Liver (tissue), 3 donors: Measurements from ENCODE around the gene TMEM163.

Experiments used
- GABPA ChIP-seq, 2 donors: IDR thresholded peaks in 1 of 2; conservative IDR thresholded peaks in 1 of 2; 2 replicates each; pipeline ENCODE4 v1.6.1; 2016; ENCODE audit warnings: antibody characterized with exemption in 2 of 2, mild to moderate bottlenecking in 1 of 2, moderate library complexity in 1 of 2
- JUND ChIP-seq, 2 donors: IDR thresholded peaks; 2 replicates each; pipeline ENCODE4 v1.6.1; 2016; ENCODE audit warnings: antibody characterized with exemption in 2 of 2
- RXRA ChIP-seq, 2 donors: IDR thresholded peaks; 2 replicates each; pipeline ENCODE4 v1.6.1; 2017 to 2018; ENCODE audit warnings: antibody characterized with exemption in 2 of 2, mild to moderate bottlenecking in 1 of 2
- TF ChIP-seq, protein P1 (sequence below): fragments of 150-350 bp; IDR thresholded peaks from 2 replicates; pipeline ENCODE4 v1.5.1; 2017; ENCODE audit warnings: improper control_type of control experiment, low read depth, low read length; ENCODE audit not compliant: missing input control
- TF ChIP-seq, protein P2 (sequence below): IDR thresholded peaks from 2 replicates; pipeline ENCODE4 v1.6.1; 2016; ENCODE audit warnings: antibody characterized with exemption
- TF ChIP-seq, protein P3 (sequence below): IDR thresholded peaks from 2 replicates; pipeline ENCODE4 v1.6.1; 2016; ENCODE audit warnings: antibody characterized with exemption, mild to moderate bottlenecking
- donor health status: healthy.
- donor health status: healthy.

DNA sequence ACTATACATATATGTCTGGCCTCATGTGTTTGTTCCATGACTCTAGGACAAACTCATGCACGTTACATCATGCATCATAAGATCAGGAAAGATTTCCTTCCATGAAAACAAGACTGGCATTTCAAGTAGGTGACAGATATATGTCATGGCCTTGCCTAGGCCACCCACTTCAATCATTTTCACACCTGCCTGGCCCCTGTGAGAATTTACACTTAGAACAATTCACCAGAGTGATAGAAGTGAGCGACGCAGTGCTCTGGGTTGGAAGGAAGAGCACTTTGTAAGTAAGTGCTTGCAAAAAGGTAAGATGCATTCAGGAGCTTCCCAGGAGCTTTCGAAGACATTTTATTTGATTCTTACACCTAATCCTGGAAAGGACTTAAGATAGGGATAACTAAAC, 39.5 kb downstream of the TMEM163 start:
- TF ChIP-seq, protein P1, sequence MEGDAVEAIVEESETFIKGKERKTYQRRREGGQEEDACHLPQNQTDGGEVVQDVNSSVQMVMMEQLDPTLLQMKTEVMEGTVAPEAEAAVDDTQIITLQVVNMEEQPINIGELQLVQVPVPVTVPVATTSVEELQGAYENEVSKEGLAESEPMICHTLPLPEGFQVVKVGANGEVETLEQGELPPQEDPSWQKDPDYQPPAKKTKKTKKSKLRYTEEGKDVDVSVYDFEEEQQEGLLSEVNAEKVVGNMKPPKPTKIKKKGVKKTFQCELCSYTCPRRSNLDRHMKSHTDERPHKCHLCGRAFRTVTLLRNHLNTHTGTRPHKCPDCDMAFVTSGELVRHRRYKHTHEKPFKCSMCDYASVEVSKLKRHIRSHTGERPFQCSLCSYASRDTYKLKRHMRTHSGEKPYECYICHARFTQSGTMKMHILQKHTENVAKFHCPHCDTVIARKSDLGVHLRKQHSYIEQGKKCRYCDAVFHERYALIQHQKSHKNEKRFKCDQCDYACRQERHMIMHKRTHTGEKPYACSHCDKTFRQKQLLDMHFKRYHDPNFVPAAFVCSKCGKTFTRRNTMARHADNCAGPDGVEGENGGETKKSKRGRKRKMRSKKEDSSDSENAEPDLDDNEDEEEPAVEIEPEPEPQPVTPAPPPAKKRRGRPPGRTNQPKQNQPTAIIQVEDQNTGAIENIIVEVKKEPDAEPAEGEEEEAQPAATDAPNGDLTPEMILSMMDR: no peak
- TF ChIP-seq GABPA (IDR thresholded peaks at IDR 0.05 in 1 of 2, conservative IDR thresholded peaks at IDR 0.05 in 1 of 2) (no peak), RXRA (IDR thresholded peaks at IDR 0.05) (no peak), JUND (IDR thresholded peaks at IDR 0.05) (no peak)
- TF ChIP-seq, protein P2, sequence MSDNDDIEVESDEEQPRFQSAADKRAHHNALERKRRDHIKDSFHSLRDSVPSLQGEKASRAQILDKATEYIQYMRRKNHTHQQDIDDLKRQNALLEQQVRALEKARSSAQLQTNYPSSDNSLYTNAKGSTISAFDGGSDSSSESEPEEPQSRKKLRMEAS: no peak
- TF ChIP-seq, protein P3, sequence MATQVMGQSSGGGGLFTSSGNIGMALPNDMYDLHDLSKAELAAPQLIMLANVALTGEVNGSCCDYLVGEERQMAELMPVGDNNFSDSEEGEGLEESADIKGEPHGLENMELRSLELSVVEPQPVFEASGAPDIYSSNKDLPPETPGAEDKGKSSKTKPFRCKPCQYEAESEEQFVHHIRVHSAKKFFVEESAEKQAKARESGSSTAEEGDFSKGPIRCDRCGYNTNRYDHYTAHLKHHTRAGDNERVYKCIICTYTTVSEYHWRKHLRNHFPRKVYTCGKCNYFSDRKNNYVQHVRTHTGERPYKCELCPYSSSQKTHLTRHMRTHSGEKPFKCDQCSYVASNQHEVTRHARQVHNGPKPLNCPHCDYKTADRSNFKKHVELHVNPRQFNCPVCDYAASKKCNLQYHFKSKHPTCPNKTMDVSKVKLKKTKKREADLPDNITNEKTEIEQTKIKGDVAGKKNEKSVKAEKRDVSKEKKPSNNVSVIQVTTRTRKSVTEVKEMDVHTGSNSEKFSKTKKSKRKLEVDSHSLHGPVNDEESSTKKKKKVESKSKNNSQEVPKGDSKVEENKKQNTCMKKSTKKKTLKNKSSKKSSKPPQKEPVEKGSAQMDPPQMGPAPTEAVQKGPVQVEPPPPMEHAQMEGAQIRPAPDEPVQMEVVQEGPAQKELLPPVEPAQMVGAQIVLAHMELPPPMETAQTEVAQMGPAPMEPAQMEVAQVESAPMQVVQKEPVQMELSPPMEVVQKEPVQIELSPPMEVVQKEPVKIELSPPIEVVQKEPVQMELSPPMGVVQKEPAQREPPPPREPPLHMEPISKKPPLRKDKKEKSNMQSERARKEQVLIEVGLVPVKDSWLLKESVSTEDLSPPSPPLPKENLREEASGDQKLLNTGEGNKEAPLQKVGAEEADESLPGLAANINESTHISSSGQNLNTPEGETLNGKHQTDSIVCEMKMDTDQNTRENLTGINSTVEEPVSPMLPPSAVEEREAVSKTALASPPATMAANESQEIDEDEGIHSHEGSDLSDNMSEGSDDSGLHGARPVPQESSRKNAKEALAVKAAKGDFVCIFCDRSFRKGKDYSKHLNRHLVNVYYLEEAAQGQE: no peak
